Islet of Langerhans (tissue), 1 donor: Measurements from ENCODE around the gene HAUS7.

Source experiments
- FAIRE-seq: peaks from one replicate; lab custom pipeline; 2011; peaks lifted over from hg19 to GRCh38; lab: Jason Lieb, UNC

HAUS7 gene

GRCh38 chrX:153470411-153471363 lies at the start of gene HAUS7:
Gene HAUS7 (minus strand): TSS chrX:153470576. CDS start chrX:153470557, 19 bp downstream.
- no peak for FAIRE-seq

- FAIRE-seq = no peak
These were observed 49.4 kb upstream of the HAUS7 start for GRCh38 chrX:153519569-153520286.

- no peak for FAIRE-seq
These were observed 47.8 kb upstream of the HAUS7 start for GRCh38 chrX:153517946-153518834.

GRCh38 chrX:153517423-153517822 lies 47.0 kb upstream of the HAUS7 start, which contains the start of gene ATP2B3:
Gene ATP2B3 (plus strand): TSS chrX:153517642. CDS start chrX:153536248, 18,606 bp downstream.
- FAIRE-seq = no peak

- no peak for FAIRE-seq
These were observed 45.7 kb upstream of the HAUS7 start for GRCh38 chrX:153516073-153516472.

- no peak for FAIRE-seq
These were observed 45.1 kb upstream of the HAUS7 start for GRCh38 chrX:153515435-153515834.

GRCh38 chrX:153514259-153514658 lies 43.9 kb upstream of the HAUS7 start:
- FAIRE-seq = no peak

GRCh38 chrX:153513265-153513664 lies 42.9 kb upstream of the HAUS7 start:
- no peak for FAIRE-seq

- no peak for FAIRE-seq
These were observed 42.1 kb upstream of the HAUS7 start for GRCh38 chrX:153512501-153512893.

GRCh38 chrX:153511784-153512500 lies 41.6 kb upstream of the HAUS7 start:
- no peak for FAIRE-seq

- no peak for FAIRE-seq
These were observed 40.0 kb upstream of the HAUS7 start for GRCh38 chrX:153510383-153510782.

GRCh38 chrX:153509592-153509991 lies 39.2 kb upstream of the HAUS7 start:
- no peak for FAIRE-seq

GRCh38 chrX:153507484-153508178 lies 37.3 kb upstream of the HAUS7 start:
- no peak for FAIRE-seq

GRCh38 chrX:153505361-153505760 lies 35.0 kb upstream of the HAUS7 start:
- FAIRE-seq = no peak

GRCh38 chrX:153504445-153505016 lies 34.2 kb upstream of the HAUS7 start:
- FAIRE-seq = no peak

- FAIRE-seq = no peak
These were observed 32.4 kb upstream of the HAUS7 start for GRCh38 chrX:153502796-153503195.

- FAIRE-seq = no peak
These were observed 31.8 kb upstream of the HAUS7 start for GRCh38 chrX:153502131-153502530.

GRCh38 chrX:153501530-153501929 lies 31.2 kb upstream of the HAUS7 start:
- no peak for FAIRE-seq

GRCh38 chrX:153500676-153501280 lies 30.4 kb upstream of the HAUS7 start:
- no peak for FAIRE-seq

GRCh38 chrX:153499876-153500275 lies 29.5 kb upstream of the HAUS7 start:
- no peak for FAIRE-seq
